Stimulated activated CD8-positive, alpha-beta memory T cell treated with anti-CD3 and anti-CD28 coated beads, Interleukin-7, amount 100 ng/mL, for 4 hours (primary cell): Measurements from ENCODE around the gene MAMLD1.
"Not testable (repeated sequence)": the region's sequence is repeated elsewhere in the genome, so short reads cannot be mapped to it uniquely, and the experiment has no call there.

Source experiments
- DNase-seq, 2 donors: peaks; one replicate each; pipeline ENCODE4 v3.0.0-alpha.2; 2020; ENCODE audit warnings: low read depth in 2 of 2

MAMLD1 gene

GRCh38 chrX:150362599-150363481 lies at the start of gene MAMLD1:
Gene MAMLD1 (plus strand): TSS chrX:150363317. CDS start chrX:150445517, 82,200 bp downstream.
- DNase-seq = peak; percentile 27 to 55

GRCh38 chrX:150313514-150313913 lies 49.6 kb upstream of the MAMLD1 start:
- DNase-seq = no peak

GRCh38 chrX:150314186-150314585 lies 48.9 kb upstream of the MAMLD1 start:
- DNase-seq = no peak

GRCh38 chrX:150316564-150316963 lies 46.6 kb upstream of the MAMLD1 start:
- DNase-seq = no peak

- DNase-seq = no peak
Observed at GRCh38 chrX:150323020-150323419, 40.1 kb upstream of the MAMLD1 start.

- no peak for DNase-seq
Observed at GRCh38 chrX:150324035-150324728, 38.9 kb upstream of the MAMLD1 start.

- DNase-seq = no peak
Observed at GRCh38 chrX:150324919-150325318, 38.2 kb upstream of the MAMLD1 start.

- no peak for DNase-seq
Observed at GRCh38 chrX:150326541-150327247, 36.4 kb upstream of the MAMLD1 start.

- no peak for DNase-seq
Observed at GRCh38 chrX:150329282-150329681, 33.8 kb upstream of the MAMLD1 start.

- no peak for DNase-seq
Observed at GRCh38 chrX:150329868-150330267, 33.2 kb upstream of the MAMLD1 start.

GRCh38 chrX:150332023-150332422 lies 31.1 kb upstream of the MAMLD1 start:
- DNase-seq = no peak

GRCh38 chrX:150334100-150334499 lies 29.0 kb upstream of the MAMLD1 start:
- DNase-seq = no peak

- no peak for DNase-seq
Observed at GRCh38 chrX:150334981-150335380, 28.1 kb upstream of the MAMLD1 start.

- no peak for DNase-seq
Observed at GRCh38 chrX:150337026-150337425, 26.1 kb upstream of the MAMLD1 start.

- no peak for DNase-seq
Observed at GRCh38 chrX:150337536-150337935, 25.6 kb upstream of the MAMLD1 start.

- DNase-seq = no peak
Observed at GRCh38 chrX:150338615-150339014, 24.5 kb upstream of the MAMLD1 start.

GRCh38 chrX:150339736-150340135 lies 23.4 kb upstream of the MAMLD1 start:
- DNase-seq = no peak

GRCh38 chrX:150340326-150340725 lies 22.8 kb upstream of the MAMLD1 start:
- DNase-seq = not testable (repeated sequence)

- DNase-seq = no peak
Observed at GRCh38 chrX:150347471-150347870, 15.6 kb upstream of the MAMLD1 start.

- no peak for DNase-seq
Observed at GRCh38 chrX:150348365-150348764, 14.8 kb upstream of the MAMLD1 start.

- no peak for DNase-seq
Observed at GRCh38 chrX:150352114-150352513, 11.0 kb upstream of the MAMLD1 start.

- DNase-seq = no peak
Observed at GRCh38 chrX:150352581-150352980, 10.5 kb upstream of the MAMLD1 start.
